Left cardiac atrium (tissue), 4 donors: ENCODE data around the gene DNAH17. TPM values are rescaled to one million over a fixed set of nuclear protein-coding genes. Genes with fewer than 3 reads are reported as not detected.

Source experiments
- ATAC-seq, 2 donors: fragments of 200-7000 bp; cut with Tn5 transposase; one replicate each; pipeline ENCODE4 v1.9.1; 2020; ENCODE audit warnings: mild to moderate bottlenecking in 2 of 2, moderate library complexity in 2 of 2
- DNase-seq: peaks from one replicate; pipeline ENCODE4 v3.0.0-alpha.2; 2020
- intact Hi-C, 2 donors: fragments of 100-400 bp; cut with DNase I; formaldehyde crosslinking; loops; one replicate each; pipeline versions ENCODE4 v1.14.1 to v1.15.1; 2022 to 2023
- total RNA-seq, 2 donors: library from RNA; stranded (reverse); fragmentation: NEBNext Ultra II Directional; extraction: Animal tissue kit (Norgen Biotek cat#: 25700); gene quantifications; one replicate each; pipeline ENCODE4 v1.2.1, GENCODE V29; 2021
- donor health status: DM: no; HTN: yes; CAD: no.
- donor health status: DM: no; HTN: yes; CAD: no; lungs with severe emphysema.
- donor health status: DM: yes; HTN: yes; CAD: no.
- donor health status: Dilated cardiomyopathy.

The DNAH17 gene
- total RNA-seq, 2 donors from 2014 or later: 0.21 to 0.32 TPM

- no peak for DNase-seq
- no peak for ATAC-seq
- intact Hi-C loops: no loop called here
These were observed 183.6 kb downstream of the DNAH17 start for GRCh38 chr17:78393575-78393974.

DNA sequence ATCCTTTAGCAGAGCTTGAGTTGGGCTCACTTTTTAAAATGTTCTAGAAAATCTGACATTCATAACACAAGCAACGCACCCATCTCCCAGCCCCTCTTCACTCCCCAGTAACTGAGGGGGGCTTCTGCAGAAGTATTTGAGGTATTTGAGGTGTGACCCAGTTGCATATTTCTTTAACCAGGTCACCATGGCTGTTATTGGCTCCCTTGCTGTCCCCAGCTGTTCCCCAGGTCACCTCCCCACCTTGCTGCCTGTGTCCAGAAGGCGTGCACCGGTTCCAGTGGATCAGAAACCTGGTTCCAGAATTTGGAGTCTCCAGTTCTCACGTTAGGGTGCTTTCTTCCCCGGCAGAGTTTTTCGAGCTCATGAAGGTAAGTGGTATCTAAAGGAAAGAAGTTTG is 184.9 kb downstream of the DNAH17 start:
- ATAC-seq (no peak), DNase-seq (no peak)
- intact Hi-C loops: no loop called here

- intact Hi-C loops: no loop called here
- DNase-seq (no peak), ATAC-seq (no peak)
These were observed 185.4 kb downstream of the DNAH17 start for GRCh38 chr17:78391843-78392242.

DNA sequence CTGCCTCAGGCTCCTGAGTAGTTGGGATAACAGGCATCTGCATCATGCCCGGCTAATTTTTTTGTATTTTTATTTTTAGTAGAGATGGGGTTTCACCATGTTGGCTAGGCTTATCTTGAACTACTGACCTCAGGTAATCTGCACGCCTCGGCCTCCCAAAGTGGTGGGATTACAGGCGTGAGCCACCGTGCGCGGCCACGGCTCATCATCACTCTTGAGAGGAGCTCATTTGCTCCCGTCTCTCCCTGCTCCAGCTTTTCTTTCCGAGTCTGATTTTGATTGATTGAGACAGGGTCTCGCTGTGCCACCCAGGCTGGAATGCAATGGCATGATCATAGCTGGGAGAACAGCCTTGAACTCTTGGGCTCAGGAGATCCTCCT is 186.2 kb downstream of the DNAH17 start:
- ATAC-seq (no peak), DNase-seq (no peak)
- intact Hi-C loops: no loop called here

DNA sequence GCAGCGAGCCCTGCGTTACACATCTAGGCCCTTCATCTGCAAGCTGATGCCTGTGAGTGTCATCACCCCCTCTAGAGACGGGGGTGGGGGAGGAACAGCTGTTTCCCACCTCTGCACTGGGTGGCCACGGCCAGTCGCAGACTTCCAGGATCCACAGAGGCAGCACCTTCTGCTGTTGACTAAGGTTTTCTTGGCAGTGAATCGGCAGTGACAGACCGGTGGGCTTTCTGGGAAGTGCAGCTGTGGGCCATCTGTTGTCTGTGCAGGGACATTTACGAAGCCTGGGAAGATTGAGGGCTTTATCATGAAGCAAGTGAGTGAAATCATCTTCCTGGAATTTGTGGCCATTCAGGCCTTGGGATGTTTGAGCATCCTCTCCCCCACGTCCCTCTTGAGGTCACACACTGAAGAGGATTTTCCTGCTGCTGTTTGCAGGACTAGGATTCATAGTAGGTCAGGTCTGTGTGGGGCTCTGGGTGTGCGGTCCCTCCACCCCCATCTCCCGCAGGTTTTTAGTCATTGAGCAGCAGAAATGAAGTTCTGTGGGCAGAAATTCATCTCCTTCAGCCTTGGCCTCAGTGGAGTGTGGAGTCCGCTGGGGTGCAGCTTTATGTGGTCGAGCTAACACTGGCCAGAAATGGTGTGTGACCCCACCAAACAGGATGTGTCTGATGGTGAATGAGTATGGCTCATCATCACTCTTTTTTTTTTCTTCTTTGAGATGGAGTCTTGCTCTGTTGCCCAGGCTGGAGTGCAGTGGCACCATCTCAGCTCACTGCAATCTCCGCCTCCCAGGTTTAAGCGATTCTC is 186.8 kb downstream of the DNAH17 start:
- intact Hi-C loops: no loop called here
- ATAC-seq (peak in 1 of 2 donors; percentile 48), DNase-seq (no peak)

DNA sequence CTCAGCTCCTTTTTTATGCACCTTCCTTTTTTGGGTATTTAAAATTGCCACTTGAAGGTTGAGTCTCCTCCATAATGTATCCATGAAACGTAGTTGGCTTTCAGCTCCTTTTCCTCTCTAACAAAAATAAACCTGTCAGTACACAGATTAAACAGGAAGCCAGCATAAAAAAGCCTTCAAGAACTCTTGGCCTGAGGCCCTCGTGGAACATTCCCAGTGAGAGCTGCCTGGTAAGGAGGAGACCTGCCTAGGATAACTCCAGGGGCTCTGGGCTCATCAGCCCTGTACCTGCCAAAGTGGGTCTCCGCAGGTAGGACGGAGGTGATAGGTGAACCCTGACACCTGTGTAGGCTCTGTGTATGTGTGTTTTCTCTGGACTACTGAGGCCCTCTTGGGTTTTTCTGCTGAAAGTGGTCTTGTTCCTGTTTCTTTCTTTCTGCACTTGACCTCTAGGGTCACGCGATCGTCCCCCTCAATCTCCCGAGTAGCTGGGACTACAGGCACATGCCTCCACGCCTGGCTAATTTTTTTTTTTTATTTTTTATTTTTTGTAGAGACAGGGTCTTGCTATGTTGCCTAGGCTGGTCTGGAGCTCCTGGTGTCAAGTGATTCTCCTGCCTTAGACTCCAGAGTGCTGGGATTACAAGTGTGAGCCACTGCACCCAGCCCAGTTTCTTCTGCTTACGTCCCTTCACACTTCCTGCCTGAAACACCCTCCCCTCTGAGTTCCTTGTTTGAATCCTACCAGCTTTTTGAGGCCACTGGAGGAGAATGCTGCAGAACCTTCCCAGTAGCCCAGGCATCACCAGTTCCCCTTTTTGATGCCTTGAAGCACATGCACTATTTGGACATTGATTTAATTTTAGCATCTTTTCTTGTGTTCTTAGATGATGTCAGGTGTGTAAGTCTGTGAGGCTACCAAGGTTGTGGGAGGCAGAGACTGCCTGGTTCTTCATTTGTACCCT is 188.9 kb downstream of the DNAH17 start:
- intact Hi-C loops: no loop called here
- DNase-seq (peak; percentile 64), ATAC-seq (peak; percentile 34 to 39)

DNA sequence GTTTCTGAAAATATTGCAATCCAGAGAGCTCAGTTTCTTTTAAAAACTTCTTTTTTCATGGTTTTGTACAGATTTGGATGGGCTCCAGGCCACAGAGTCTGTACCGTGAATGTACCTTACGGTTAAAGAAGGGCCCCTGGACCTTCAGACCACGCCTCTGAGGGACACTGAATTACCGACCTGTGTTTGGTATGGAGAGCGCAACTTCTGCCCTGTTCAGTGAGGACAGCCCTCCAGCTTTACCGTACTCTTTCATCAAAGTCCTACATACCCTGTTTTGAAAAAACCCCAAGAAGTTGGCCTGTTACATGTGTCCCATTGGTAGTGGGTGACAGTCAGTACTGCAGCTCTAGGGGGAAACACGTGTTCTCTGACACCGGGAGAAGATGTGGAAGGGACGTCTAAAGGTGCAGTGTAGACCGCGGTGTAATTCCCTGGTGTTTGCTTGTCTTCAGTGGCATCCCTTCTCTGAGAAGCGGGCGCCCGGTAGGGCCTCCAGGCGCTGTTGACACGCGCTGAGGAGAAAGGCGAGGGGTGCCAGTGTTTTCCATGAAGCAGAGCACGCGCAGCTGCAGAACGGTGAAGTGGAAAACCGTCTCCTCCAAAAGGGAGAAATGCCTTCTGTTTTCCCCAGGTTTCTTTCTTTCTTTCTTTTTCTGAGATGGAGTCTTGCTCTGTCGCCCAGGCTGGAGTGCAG is 192.6 kb downstream of the DNAH17 start:
- intact Hi-C loops: no loop called here
- no peak for ATAC-seq
- no peak for DNase-seq

GRCh38 chr17:78383725-78384471 is 193.3 kb downstream of the DNAH17 start:
- peak; percentile 73 to 84 for ATAC-seq
- intact Hi-C loops: no loop called here
- DNase-seq: peak; percentile 90

DNA sequence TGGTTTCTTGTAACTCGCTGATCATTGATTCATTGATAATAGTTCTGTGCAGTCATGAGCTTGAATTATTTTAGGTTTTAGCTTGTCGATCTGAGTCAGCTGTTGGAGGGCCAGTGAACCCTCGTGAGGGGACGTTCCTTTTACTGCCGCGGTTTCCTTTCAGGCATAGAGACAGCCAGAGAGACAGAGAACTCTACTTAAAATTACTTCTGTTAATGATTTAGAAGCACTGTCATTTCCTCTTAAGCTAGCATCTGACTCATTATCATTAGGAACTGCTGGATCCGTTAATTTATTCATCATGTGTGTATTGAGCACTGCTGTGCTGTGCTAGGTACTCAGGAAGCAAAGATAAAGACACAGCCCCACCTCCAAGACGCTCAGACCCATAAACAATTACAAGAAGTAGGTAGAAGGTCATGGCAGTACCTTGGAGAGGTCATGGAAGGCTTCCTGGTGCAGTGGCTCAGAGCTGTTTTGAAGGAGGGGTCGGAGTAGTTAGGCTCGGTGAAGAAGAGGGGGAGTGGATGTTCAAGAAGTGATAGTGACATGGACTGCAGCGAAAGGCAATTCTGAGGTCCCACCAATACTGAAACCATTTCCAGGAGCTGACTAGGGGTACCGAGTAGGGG is 195.5 kb downstream of the DNAH17 start:
- no peak for DNase-seq
- intact Hi-C loops: no loop called here
- ATAC-seq: peak in 1 of 2 donors; percentile 6

GRCh38 chr17:78380370-78380769 is 196.8 kb downstream of the DNAH17 start:
- intact Hi-C loops: no loop called here
- ATAC-seq: no peak
- no peak for DNase-seq

DNA sequence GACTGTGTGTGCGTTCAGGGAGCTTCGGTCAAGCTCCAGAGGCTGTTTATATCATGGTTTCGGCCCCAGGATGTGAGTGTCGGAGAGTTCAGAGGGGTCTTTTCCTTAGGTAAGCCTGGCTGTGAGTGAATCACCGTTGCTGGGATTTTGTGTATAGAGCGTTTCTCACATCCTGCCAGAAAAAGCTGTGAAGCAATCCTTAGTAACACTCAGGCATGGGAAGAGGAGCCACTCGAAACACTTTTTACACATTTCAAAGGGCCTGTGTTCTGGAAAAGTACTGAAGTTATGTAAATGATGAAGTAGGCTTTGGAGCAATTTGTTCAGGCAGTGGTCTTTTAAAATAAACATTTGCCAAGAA is 198.1 kb downstream of the DNAH17 start:
- intact Hi-C loops: no loop called here
- no peak for DNase-seq
- ATAC-seq: peak in 1 of 2 donors; percentile 5

- peak; percentile 87 for DNase-seq
- intact Hi-C loops: no loop called here
- peak; percentile 86 to 91 for ATAC-seq
These were observed 198.7 kb downstream of the DNAH17 start, which contains the start of gene PGS1 for GRCh38 chr17:78378225-78379130. Gene PGS1 (plus strand): TSS chr17:78378649. CDS start chr17:78378666, 17 bp downstream.

DNA sequence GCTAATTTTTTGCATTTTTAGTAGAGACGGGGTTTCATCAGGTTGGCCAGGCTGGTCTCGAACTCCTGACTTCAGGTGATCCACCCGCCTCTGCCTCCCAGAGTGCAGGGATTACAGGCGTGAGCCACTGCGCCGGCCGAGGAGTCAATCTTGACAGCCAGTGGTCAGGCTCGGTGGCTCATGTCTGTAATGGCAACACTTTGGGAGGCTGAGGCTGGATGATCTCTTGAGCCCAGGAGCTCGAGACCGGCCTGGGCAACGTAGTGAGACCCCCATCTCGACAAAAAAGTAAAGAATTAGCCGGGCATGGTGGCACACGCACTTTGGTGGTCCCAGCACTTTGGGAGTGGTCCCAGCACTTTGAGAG is 199.4 kb downstream of the DNAH17 start:
- intact Hi-C loops: no loop called here
- DNase-seq: no peak
- ATAC-seq: peak in 1 of 2 donors; percentile 2

DNA sequence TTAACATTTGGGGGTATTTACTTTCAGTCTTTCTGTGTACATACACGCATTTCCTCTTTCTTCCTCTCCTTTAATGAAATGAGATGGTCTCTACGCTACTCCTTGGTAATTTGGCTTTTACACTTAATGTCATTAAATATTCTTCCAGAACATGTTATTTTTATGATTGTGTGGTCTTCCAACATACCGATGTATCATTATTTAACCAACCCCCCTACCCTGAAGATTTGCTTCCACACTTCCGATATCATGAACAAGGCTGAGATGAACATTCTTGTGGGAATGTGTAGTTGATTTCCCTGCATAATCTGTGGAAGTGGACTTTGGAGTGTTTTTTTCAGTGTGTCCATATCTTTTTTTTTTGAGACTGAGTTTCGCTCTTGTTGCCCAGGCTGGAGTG is 201.0 kb downstream of the DNAH17 start:
- no peak for ATAC-seq
- intact Hi-C loops: no loop called here
- DNase-seq: no peak

DNA sequence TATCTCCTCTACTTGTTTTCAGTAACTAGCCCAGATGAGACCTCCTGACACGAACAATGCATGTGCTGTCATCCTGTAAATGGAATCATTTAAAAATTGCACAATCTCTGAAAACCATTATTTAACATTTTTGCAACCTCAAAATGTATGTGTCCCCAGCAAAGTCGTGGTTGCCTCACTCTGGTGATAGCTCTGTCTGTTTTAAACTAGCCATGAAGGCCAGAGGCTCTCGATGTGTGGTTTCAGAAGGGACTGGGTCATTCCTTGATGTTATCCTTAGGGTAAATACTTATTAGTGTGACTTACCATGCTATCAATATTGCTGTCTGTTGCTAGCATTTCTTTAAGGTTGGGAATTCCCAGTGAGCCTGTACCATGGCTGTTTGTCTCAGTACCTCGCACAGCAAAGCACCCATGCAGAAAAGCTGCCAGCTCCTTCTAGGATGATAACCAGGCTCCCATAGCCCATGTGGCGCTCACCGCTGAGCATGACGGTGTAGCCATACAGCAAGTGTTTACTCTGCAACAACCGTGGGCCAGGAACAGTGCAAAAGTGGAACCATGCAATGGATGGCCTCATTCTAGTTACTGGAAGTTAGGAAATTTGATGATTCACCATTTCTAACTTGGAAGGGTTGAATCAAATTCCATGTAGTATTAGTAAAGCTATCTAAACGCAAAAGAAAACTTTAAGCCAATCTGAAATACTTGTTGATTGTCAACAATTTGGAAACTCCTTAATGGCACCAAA is 201.6 kb downstream of the DNAH17 start:
- peak; percentile 5 to 70 for ATAC-seq
- DNase-seq: peak; percentile 72
- intact Hi-C loops: no loop called here

DNA sequence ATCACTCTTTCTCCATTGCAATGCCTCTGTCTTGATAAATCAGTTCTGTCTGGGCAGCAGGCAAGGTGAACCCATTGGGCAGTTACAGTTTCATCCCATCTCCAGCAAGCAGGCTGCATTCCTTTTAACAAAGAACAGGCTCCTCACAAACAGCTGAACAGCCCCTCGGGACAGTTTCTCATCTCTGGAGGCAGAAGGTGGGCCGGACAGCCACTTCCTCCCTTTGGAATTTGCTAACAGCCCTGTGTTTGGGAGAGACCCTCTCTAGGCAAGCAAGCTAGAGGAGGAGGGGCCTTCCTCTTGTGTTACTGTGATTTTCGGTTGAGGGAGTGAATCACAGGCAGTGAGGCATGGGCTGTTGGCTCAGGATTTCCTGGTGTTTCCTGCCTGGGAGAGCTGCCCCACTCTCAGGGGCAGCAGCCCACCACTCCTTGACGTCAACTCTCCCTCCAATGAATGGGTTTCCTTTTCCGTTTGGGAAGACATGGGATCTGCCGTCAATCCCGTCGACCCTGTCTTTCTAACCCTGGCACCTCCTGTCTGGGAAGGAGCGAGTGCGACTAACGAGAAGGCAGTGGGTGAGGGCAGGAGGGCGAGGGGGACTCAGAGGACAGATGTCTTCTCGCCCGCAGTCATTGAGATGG is 202.4 kb downstream of the DNAH17 start:
- DNase-seq (no peak), ATAC-seq (peak in 1 of 2 donors; percentile 7)
- intact Hi-C loops: no loop called here
